ENCODE results near the gene LRRC61. TPM values are rescaled to one million over a fixed set of nuclear protein-coding genes. Genes with fewer than 3 reads are reported as not detected.
A peak's percentile ranks its signal among the peaks of the same experiment; 100 is the strongest.

The LRRC61 gene
- total and polyA plus RNA-seq, 2 of the 13 experiments (the other 11 are each of a cell fraction or from before 2014, with no cell fraction given), result 33.0 to 34.8 TPM

GRCh38 chr7:150322833-150323681 is at the start of gene LRRC61, which contains the start of gene ACTR3C (continued):
- peak; percentile 69; the same call in 1 of the 2 replicates for TF ChIP-seq ZNF318 (CRISPR knock-in tag; IDR thresholded peaks at IDR 0.05)
- TF ChIP-seq ZNF383 (CRISPR knock-in tag; IDR thresholded peaks at IDR 0.05; ENCODE audit: borderline replicate concordance), result 0 out of 2 replicates have a peak, but pooled peaks have one; percentile 27
- peak; percentile 38; the same call in 1 of the 2 replicates for TF ChIP-seq NCOA2 (CRISPR knock-in tag; IDR thresholded peaks at IDR 0.05)
- TF ChIP-seq ZNF44 (CRISPR knock-in tag; IDR thresholded peaks at IDR 0.05), result no peak
- no peak for TF ChIP-seq NBN (conservative IDR thresholded peaks at IDR 0.05)
- TF ChIP-seq ZNF350 (CRISPR knock-in tag; IDR thresholded peaks at IDR 0.05; ENCODE audit: borderline replicate concordance, low read depth), result peak; percentile 95
- no peak for TF ChIP-seq WIZ (CRISPR knock-in tag; IDR thresholded peaks at IDR 0.05)
- peak; percentile 84; the same call in 1 of the 2 replicates for TF ChIP-seq CSRNP1 (CRISPR knock-in tag; IDR thresholded peaks at IDR 0.05)
- TF ChIP-seq ATM (IDR thresholded peaks at IDR 0.05; ENCODE audit: borderline replicate concordance), result no peak
- peak; percentile 89 for TF ChIP-seq POGZ (CRISPR knock-in tag; IDR thresholded peaks at IDR 0.05)
- TF ChIP-seq, protein P1, sequence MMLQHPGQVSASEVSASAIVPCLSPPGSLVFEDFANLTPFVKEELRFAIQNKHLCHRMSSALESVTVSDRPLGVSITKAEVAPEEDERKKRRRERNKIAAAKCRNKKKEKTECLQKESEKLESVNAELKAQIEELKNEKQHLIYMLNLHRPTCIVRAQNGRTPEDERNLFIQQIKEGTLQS (CRISPR knock-in tag; IDR thresholded peaks at IDR 0.05), result peak; percentile 28; the same call in 1 of the 2 replicates
- peak; percentile 83; the same call in 1 of the 2 replicates for TF ChIP-seq DR1 (CRISPR knock-in tag; IDR thresholded peaks at IDR 0.05)
- peak; percentile 51 for TF ChIP-seq SKIL (CRISPR knock-in tag; IDR thresholded peaks at IDR 0.05; ENCODE audit: borderline replicate concordance)
- no peak for TF ChIP-seq U2AF2 (IDR thresholded peaks at IDR 0.05; ENCODE audit: low read depth, low read length)
- TF ChIP-seq ZNF747 (CRISPR knock-in tag; IDR thresholded peaks at IDR 0.05; ENCODE audit: borderline replicate concordance), result peak; percentile 94
- peak; percentile 72 for TF ChIP-seq ZNF740 (CRISPR knock-in tag; IDR thresholded peaks at IDR 0.05)

Data from HepG2 (cell line).